Mesendoderm (in vitro differentiated cells): ENCODE results near the gene KMT5B.

Source experiments
- DNase-seq: peaks from one replicate; pipeline ENCODE4 v3.0.0; 2013
- H2AK5ac ChIP-seq: 2 replicates; pipeline ENCODE4 v1.6.1; 2013; ENCODE audit warnings: low read length, inconsistent platforms
- H2BK120ac ChIP-seq: 2 replicates; pipeline ENCODE4 v1.6.1; 2013; ENCODE audit warnings: low read depth, mild to moderate bottlenecking, low read length, moderate library complexity, mixed read lengths
- H2BK15ac ChIP-seq: replicated peaks from 2 replicates; pipeline ENCODE4 v1.6.1; 2013; ENCODE audit warnings: low read depth, mild to moderate bottlenecking, moderate library complexity
- H2BK5ac ChIP-seq: 2 replicates; pipeline ENCODE4 v1.6.1; 2013; ENCODE audit warnings: low read length, inconsistent platforms
- H3K18ac ChIP-seq: 2 replicates; pipeline ENCODE4 v1.6.1; 2013; ENCODE audit warnings: mild to moderate bottlenecking, low read length, mixed read lengths
- H3K23ac ChIP-seq: one replicate; pipeline ENCODE4 v1.6.1; 2013; ENCODE audit warnings: low read length
- H3K27ac ChIP-seq: 2 replicates; pipeline ENCODE4 v1.5.1; 2013; ENCODE audit warnings: low read depth, mild to moderate bottlenecking, inconsistent platforms, low read length, moderate library complexity
- H3K27me3 ChIP-seq: 2 replicates; pipeline ENCODE4 v1.6.1; 2013; ENCODE audit warnings: low read length, control low read depth, mild to moderate bottlenecking, inconsistent platforms; ENCODE audit not compliant: insufficient read depth, poor library complexity
- H3K36me3 ChIP-seq: 2 replicates; pipeline ENCODE4 v1.6.1; 2013; ENCODE audit warnings: low read length, inconsistent platforms; ENCODE audit not compliant: control insufficient read depth, insufficient read depth
- H3K4ac ChIP-seq: one replicate; pipeline ENCODE4 v1.6.1; 2013; ENCODE audit warnings: low read depth, mild to moderate bottlenecking, low read length, moderate library complexity
- H3K4me1 ChIP-seq: 2 replicates; pipeline ENCODE4 v1.6.1; 2013; ENCODE audit warnings: low read depth, low read length, inconsistent platforms; ENCODE audit not compliant: control insufficient read depth
- H3K4me2 ChIP-seq: 2 replicates; pipeline ENCODE4 v1.6.1; 2013; ENCODE audit warnings: low read length
- H3K4me3 ChIP-seq: 2 replicates; pipeline ENCODE4 v1.5.1; 2013; ENCODE audit warnings: mild to moderate bottlenecking, low read length
- H3K56ac ChIP-seq: one replicate; pipeline ENCODE4 v1.6.1; 2013; ENCODE audit warnings: low read length
- H3K79me1 ChIP-seq: 2 replicates; pipeline ENCODE4 v1.6.1; 2013; ENCODE audit warnings: low read length, inconsistent platforms
- H3K79me2 ChIP-seq: 2 replicates; pipeline ENCODE4 v1.6.1; 2013; ENCODE audit warnings: mild to moderate bottlenecking, low read length; ENCODE audit not compliant: control insufficient read depth, insufficient read depth
- H3K9ac ChIP-seq: 2 replicates; pipeline ENCODE4 v1.6.1; 2013; ENCODE audit warnings: low read length, inconsistent platforms
- H4K5ac ChIP-seq: one replicate; pipeline ENCODE4 v1.6.1; 2013; ENCODE audit warnings: low read length
- H4K8ac ChIP-seq: one replicate; pipeline ENCODE4 v1.6.1; 2013; ENCODE audit warnings: low read depth, mild to moderate bottlenecking, control low read depth, low read length, moderate library complexity
- WGBS: extraction: QIAGEN DNeasy Blood & Tissue Kit; methylation state at CpG from one replicate; pipeline ENCODE4 v1.1.7; 2013; ENCODE audit warnings: low lambda C conversion rate, missing lambda C conversion rate; ENCODE audit not compliant: insufficient coverage; ENCODE audit errors: extremely low coverage; 5-methylcytosine and 5-hydroxymethylcytosine counted together

KMT5B gene

DNA sequence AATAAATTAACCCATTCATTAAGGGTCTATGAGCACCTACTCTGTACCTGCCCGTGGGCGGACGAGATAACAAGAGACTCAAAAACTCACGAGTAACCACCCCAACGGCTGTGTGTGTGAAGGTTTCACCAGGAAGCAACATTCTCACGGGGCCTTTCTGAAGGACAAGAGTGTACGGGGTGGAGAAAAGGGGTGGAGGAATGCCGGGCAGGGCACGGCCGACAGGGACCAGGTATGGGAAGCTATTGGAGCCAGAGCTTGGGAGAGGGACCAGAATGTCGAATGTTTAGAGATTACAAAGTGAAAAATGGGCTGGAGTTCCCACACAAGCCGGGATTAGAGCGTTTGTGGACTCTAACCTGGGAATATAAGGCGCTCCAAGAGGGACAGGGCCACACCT, 1.6 kb downstream of the KMT5B start:
- Histone ChIP-seq H2BK120ac (no peak overlapping the region), H3K18ac (no peak overlapping the region), H3K79me2 (peaks cover 48% of the 10 kb centered on the region), H3K56ac (no peak overlapping the region), H3K27me3 (no peaks in the 10 kb centered on the region), H3K4me2 (peak overlapping the region; percentile 19), H4K8ac (no peak overlapping the region), H3K23ac (no peak overlapping the region), H2AK5ac (no peak overlapping the region), H3K4me3 (no peak overlapping the region), H2BK15ac (no peak overlapping the region), H3K9ac (peak overlapping the region; percentile 25), H4K5ac (no peak overlapping the region), H3K4me1 (peaks cover 2% of the 10 kb centered on the region), H3K4ac (no peak overlapping the region), H3K27ac (no peak overlapping the region), H3K79me1 (peaks cover 11% of the 10 kb centered on the region), H2BK5ac (no peak overlapping the region), H3K36me3 (no peaks in the 10 kb centered on the region)
- no peak for DNase-seq
- WGBS: no CpG with 5 or more reads among the region's 14 CpGs

DNA sequence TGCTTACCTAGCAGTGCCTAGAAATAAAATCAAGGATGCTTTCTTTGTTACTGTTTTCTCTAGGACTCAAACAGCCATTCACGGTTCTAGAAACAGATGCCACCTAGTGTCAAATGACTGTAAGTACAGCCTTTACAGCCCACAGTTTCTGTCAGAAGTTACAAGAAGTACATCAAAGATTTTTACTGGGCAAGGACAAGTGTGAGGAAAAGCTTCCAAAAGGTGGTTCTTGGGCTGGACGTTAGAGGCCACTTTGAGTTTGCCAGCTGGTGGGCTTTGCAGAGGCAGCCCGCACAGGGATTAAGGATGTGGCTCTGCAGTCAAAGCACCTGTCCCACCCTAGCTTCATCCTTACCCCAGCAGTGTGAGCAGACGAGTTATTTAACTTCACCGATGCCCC, 6.9 kb downstream of the KMT5B start:
- no peak overlapping the region for H3K27ac ChIP-seq
- peak; percentile 82 for DNase-seq

DNA sequence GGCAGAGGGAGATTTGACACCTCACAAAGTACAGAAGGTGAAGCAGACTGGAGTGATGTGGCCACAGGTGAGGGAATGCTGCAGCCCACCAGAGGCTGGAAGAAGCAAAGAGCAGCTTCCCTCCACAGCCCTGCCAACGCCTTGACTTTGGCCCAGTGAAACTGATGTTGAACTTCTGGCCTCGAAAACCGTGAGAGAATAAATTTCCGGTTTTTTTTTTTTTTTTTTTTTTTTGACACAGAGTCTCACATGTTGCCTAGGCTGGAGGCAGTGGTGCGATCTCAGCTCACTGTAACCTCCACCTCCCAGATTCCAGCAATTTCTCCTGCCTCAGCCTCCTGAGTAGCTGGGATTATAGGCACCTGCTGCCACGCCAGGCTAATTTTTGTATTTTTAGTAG, 8.7 kb downstream of the KMT5B start:
- Histone ChIP-seq H2AK5ac (no peak overlapping the region), H3K4me1 (peaks cover 3% of the 10 kb centered on the region), H2BK15ac (no peak overlapping the region), H3K27me3 (no peaks in the 10 kb centered on the region), H3K18ac (no peak overlapping the region), H3K4ac (no peak overlapping the region), H4K8ac (no peak overlapping the region), H3K79me1 (peaks cover 9% of the 10 kb centered on the region), H3K27ac (no peak overlapping the region), H3K9ac (no peak overlapping the region), H3K23ac (no peak overlapping the region), H3K4me3 (no peak overlapping the region), H3K36me3 (no peaks in the 10 kb centered on the region), H3K56ac (no peak overlapping the region), H3K79me2 (peaks cover 80% of the 10 kb centered on the region), H2BK5ac (no peak overlapping the region), H4K5ac (no peak overlapping the region), H3K4me2 (no peak overlapping the region), H2BK120ac (no peak overlapping the region)
- DNase-seq: no peak
- no CpG with 5 or more reads among the region's 6 CpGs for WGBS

More for the DNA sequence above, 6.9 kb downstream of the KMT5B start:
- H2BK15ac ChIP-seq: no peak overlapping the region
- no peak overlapping the region for H3K4me3 ChIP-seq
- H2BK120ac ChIP-seq: no peak overlapping the region
- H3K79me2 ChIP-seq: peaks cover 78% of the 10 kb centered on the region
- H3K56ac ChIP-seq: no peak overlapping the region
- H2BK5ac ChIP-seq: no peak overlapping the region
- H3K4me2 ChIP-seq: no peak overlapping the region
- H3K27me3 ChIP-seq: no peaks in the 10 kb centered on the region
- H3K18ac ChIP-seq: no peak overlapping the region
- no peak overlapping the region for H4K8ac ChIP-seq
- peaks cover 14% of the 10 kb centered on the region for H3K79me1 ChIP-seq
- H3K36me3 ChIP-seq: no peaks in the 10 kb centered on the region
- H3K23ac ChIP-seq: no peak overlapping the region
- no peak overlapping the region for H3K4ac ChIP-seq
- no peak overlapping the region for H4K5ac ChIP-seq
- no peak overlapping the region for H2AK5ac ChIP-seq
- H3K9ac ChIP-seq: no peak overlapping the region
- peaks cover 5% of the 10 kb centered on the region for H3K4me1 ChIP-seq
- no CpG with 5 or more reads among the region's 5 CpGs for WGBS

DNA sequence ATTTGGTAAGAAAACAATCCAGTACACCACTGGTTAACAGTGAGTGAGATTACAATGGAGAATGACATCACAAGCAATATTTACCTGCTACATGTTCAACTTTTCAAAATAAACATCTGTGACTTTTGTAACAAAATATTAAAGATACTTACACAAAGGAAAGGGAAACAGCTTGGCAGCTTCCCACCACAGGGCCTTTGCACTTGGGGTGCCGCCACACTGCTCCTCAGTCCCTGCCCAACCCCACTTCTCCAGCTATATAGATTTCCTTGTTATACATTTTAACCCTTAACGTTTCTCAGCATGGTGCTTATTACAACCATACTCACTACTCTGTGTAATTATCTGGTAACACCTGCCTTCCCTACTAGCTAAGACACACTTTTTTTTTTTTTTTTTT, 10.9 kb downstream of the KMT5B start:
- Histone ChIP-seq H3K18ac (no peak overlapping the region), H3K27ac (no peak overlapping the region), H3K4me1 (peaks cover 3% of the 10 kb centered on the region), H3K23ac (no peak overlapping the region), H3K36me3 (no peaks in the 10 kb centered on the region), H3K4me3 (no peak overlapping the region), H4K5ac (no peak overlapping the region), H3K4me2 (no peak overlapping the region), H3K79me1 (peaks cover 10% of the 10 kb centered on the region), H4K8ac (no peak overlapping the region), H2AK5ac (no peak overlapping the region), H2BK5ac (no peak overlapping the region), H2BK15ac (no peak overlapping the region), H3K27me3 (no peaks in the 10 kb centered on the region), H3K4ac (no peak overlapping the region), H3K56ac (no peak overlapping the region), H3K79me2 (peaks cover 69% of the 10 kb centered on the region), H2BK120ac (no peak overlapping the region), H3K9ac (no peak overlapping the region)
- no peak for DNase-seq
- no CpG with 5 or more reads among the region's 2 CpGs for WGBS

DNA sequence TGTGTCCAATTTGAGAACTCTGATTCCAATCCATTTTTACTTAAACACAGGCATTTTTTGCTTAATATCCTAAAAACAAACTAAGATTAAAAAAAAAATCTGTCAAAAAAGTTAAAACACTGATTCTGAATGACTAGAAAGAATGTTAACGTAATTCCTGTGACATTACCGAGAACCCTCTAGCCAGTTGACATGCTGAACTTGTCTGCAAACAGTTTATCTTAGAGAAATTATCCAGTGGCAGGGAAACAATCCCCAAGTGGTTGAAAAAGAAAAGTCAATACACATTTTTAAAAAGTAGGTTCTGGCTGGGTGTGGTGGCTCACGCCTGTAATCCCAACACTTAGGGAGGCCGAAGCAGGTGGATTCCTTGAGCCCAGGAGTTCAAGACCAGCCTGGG, 11.6 kb downstream of the KMT5B start:
- Histone ChIP-seq H2BK5ac (no peak overlapping the region), H3K56ac (no peak overlapping the region), H3K4me3 (no peak overlapping the region), H2BK120ac (no peak overlapping the region), H3K79me1 (peaks cover 11% of the 10 kb centered on the region), H4K8ac (no peak overlapping the region), H3K4me1 (peaks cover 3% of the 10 kb centered on the region), H3K23ac (no peak overlapping the region), H3K18ac (no peak overlapping the region), H3K36me3 (no peaks in the 10 kb centered on the region), H3K4ac (no peak overlapping the region), H2AK5ac (no peak overlapping the region), H3K27me3 (no peaks in the 10 kb centered on the region), H2BK15ac (no peak overlapping the region), H3K79me2 (peaks cover 70% of the 10 kb centered on the region), H3K27ac (no peak overlapping the region), H3K9ac (no peak overlapping the region), H4K5ac (no peak overlapping the region), H3K4me2 (no peak overlapping the region)
- no CpG with 5 or more reads among the region's 4 CpGs for WGBS
- DNase-seq: no peak

DNA sequence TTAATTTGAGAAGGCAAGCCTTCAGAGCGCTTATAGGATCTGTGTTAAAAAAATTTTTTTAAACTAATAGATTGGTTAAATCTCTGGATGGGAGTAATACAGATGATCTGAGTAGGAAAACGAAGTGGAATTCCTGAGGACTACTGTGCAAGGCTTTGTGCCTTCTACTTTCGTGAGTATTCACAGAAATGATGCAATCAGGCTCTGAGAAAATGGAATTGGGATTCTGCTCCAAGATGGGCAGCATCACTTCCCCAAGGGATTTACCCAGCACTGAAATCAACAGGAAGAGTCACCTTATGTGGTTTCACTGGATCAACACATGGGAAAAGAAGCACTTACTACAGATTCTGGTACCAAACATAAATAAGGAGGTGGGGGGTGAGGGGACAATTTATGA, 12.5 kb downstream of the KMT5B start:
- no peak overlapping the region for H3K27ac ChIP-seq
- peaks cover 67% of the 10 kb centered on the region for H3K79me2 ChIP-seq
- H3K36me3 ChIP-seq: no peaks in the 10 kb centered on the region
- no peak overlapping the region for H2AK5ac ChIP-seq
- peaks cover 3% of the 10 kb centered on the region for H3K4me1 ChIP-seq
- no peak overlapping the region for H3K4me3 ChIP-seq
- no peak overlapping the region for H3K9ac ChIP-seq
- H2BK120ac ChIP-seq: no peak overlapping the region
- H3K4ac ChIP-seq: no peak overlapping the region
- 100% methylated on average over 1 of the region's 3 CpGs for WGBS
- no peak overlapping the region for H2BK5ac ChIP-seq
- H3K18ac ChIP-seq: no peak overlapping the region
- H4K5ac ChIP-seq: no peak overlapping the region
- H3K79me1 ChIP-seq: peaks cover 11% of the 10 kb centered on the region
- no peaks in the 10 kb centered on the region for H3K27me3 ChIP-seq
- peak; percentile 21 for DNase-seq
- H3K4me2 ChIP-seq: no peak overlapping the region
- no peak overlapping the region for H2BK15ac ChIP-seq
- H3K56ac ChIP-seq: no peak overlapping the region
- no peak overlapping the region for H4K8ac ChIP-seq
- no peak overlapping the region for H3K23ac ChIP-seq
